Measurements from ENCODE around the gene PEF1.

PEF1 gene

GRCh38 chr1:31586376-31587327, 58.0 kb downstream of the PEF1 start:
- Histone ChIP-seq H3K9me3 (ENCODE audit: control insufficient read depth, low read depth, low read length) (no peaks in the 10 kb centered on the region), H3K9ac (ENCODE audit: low read length) (no peak overlapping the region), H3K36me3 (ENCODE audit: control insufficient read depth, low read depth, low read length) (no peaks in the 10 kb centered on the region), H3K4me1 (ENCODE audit: control insufficient read depth, low read depth, low read length) (peaks cover 15% of the 10 kb centered on the region), H3K4me3 (ENCODE audit: low read length) (no peak overlapping the region), H3K27ac (ENCODE audit: low read length) (no peak overlapping the region), H3K27me3 (ENCODE audit: control insufficient read depth, insufficient read depth, low read length) (peaks cover 19% of the 10 kb centered on the region)

GRCh38 chr1:31585736-31586365, 58.8 kb downstream of the PEF1 start:
- peaks cover 19% of the 10 kb centered on the region for H3K27me3 ChIP-seq (ENCODE audit: control insufficient read depth, insufficient read depth, low read length)
- no peaks in the 10 kb centered on the region for H3K36me3 ChIP-seq (ENCODE audit: control insufficient read depth, low read depth, low read length)
- H3K9ac ChIP-seq (ENCODE audit: low read length): no peak overlapping the region
- H3K4me1 ChIP-seq (ENCODE audit: control insufficient read depth, low read depth, low read length): peaks cover 15% of the 10 kb centered on the region
- no peak overlapping the region for H3K4me3 ChIP-seq (ENCODE audit: low read length)
- no peak overlapping the region for H3K27ac ChIP-seq (ENCODE audit: low read length)
- H3K9me3 ChIP-seq (ENCODE audit: control insufficient read depth, low read depth, low read length): no peaks in the 10 kb centered on the region

DNA sequence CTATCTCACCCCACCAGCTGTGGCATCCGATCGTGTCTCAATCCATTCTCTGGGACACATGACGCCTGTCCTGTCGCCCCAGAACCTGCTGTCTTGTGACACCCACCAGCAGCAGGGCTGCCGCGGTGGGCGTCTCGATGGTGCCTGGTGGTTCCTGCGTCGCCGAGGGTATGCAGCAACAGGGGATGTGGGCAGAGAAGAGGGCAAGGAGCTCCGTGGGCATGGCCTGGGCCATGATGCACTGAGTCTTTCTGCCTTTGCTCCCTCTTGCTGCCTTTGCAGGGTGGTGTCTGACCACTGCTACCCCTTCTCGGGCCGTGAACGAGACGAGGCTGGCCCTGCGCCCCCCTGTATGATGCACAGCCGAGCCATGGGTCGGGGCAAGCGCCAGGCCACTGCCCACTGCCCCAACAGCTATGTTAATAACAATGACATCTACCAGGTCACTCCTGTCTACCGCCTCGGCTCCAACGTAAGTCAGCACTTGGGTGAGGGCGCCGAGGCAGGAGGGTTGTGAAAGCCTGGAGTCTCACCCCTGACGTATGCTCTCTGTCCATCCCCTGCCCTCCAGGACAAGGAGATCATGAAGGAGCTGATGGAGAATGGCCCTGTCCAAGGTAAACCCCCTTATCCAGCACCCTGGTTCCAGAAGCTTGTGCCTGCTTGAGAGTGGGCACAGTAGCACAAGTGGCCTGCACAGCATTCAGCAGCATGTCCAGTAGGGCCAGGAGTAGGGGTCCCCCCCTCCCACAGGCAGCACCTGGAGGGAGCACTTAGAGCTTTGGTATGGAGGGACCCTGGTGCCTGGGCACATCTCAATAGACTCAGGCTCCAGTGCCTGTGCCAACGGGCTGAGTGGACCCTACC, 59.6 kb downstream of the PEF1 start:
- Histone ChIP-seq H3K27me3 (ENCODE audit: control insufficient read depth, insufficient read depth, low read length) (peaks cover 19% of the 10 kb centered on the region), H3K36me3 (ENCODE audit: control insufficient read depth, low read depth, low read length) (no peaks in the 10 kb centered on the region), H3K9ac (ENCODE audit: low read length) (no peak overlapping the region), H3K4me1 (ENCODE audit: control insufficient read depth, low read depth, low read length) (peaks cover 21% of the 10 kb centered on the region), H3K4me3 (ENCODE audit: low read length) (no peak overlapping the region), H3K27ac (ENCODE audit: low read length) (no peak overlapping the region), H3K9me3 (ENCODE audit: control insufficient read depth, low read depth, low read length) (no peaks in the 10 kb centered on the region)

- Histone ChIP-seq H3K4me3 (ENCODE audit: low read length) (no peak overlapping the region), H3K27ac (ENCODE audit: low read length) (no peak overlapping the region), H3K9ac (ENCODE audit: low read length) (no peak overlapping the region), H3K36me3 (ENCODE audit: control insufficient read depth, low read depth, low read length) (no peaks in the 10 kb centered on the region), H3K27me3 (ENCODE audit: control insufficient read depth, insufficient read depth, low read length) (peaks cover 11% of the 10 kb centered on the region), H3K4me1 (ENCODE audit: control insufficient read depth, low read depth, low read length) (peaks cover 30% of the 10 kb centered on the region), H3K9me3 (ENCODE audit: control insufficient read depth, low read depth, low read length) (no peaks in the 10 kb centered on the region)
These were observed 60.4 kb downstream of the PEF1 start for GRCh38 chr1:31583995-31584868.

DNA sequence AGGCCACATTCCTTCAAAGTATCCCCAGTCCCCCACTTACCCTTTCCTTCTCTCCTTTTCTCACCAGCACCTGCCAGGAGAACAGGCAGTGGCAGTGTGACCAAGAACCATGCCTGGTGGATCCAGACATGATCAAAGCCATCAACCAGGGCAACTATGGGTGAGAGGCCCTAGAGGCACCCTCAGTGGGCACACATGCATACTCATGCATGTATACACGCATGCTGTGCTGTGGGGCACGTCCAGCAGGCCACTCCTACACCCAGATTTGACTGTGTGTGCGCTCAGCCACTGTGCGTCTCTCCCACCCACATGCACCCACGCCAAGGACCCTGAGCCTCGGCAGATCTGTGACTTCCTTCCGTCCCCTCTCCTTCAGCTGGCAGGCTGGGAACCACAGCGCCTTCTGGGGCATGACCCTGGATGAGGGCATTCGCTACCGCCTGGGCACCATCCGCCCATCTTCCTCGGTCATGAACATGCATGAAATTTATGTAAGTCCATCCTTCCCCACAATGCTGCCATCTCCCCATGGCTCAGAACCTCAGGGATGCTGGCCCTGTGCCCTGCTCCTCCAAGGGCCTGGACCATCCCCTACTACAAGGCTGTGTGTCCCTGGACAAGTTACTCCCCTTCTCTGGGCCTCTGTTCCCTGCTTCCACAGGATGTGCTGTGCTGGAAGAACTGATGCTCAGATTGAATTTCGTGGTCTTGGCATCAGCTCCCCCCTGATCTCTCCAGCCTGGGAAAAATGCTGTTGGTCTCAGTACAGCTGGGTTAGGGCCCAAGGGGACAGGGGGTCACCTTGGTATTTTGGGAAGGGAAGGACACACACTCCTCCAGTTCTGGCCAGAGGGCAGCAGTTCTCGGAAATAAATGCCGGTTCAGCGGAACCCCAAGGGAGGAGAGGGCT, 61.3 kb downstream of the PEF1 start:
- Histone ChIP-seq H3K9ac (ENCODE audit: low read length) (no peak overlapping the region), H3K36me3 (ENCODE audit: control insufficient read depth, low read depth, low read length) (no peaks in the 10 kb centered on the region), H3K4me1 (ENCODE audit: control insufficient read depth, low read depth, low read length) (peaks cover 31% of the 10 kb centered on the region), H3K27ac (ENCODE audit: low read length) (no peak overlapping the region), H3K9me3 (ENCODE audit: control insufficient read depth, low read depth, low read length) (no peaks in the 10 kb centered on the region), H3K27me3 (ENCODE audit: control insufficient read depth, insufficient read depth, low read length) (peaks cover 5% of the 10 kb centered on the region), H3K4me3 (ENCODE audit: low read length) (no peak overlapping the region)

DNA sequence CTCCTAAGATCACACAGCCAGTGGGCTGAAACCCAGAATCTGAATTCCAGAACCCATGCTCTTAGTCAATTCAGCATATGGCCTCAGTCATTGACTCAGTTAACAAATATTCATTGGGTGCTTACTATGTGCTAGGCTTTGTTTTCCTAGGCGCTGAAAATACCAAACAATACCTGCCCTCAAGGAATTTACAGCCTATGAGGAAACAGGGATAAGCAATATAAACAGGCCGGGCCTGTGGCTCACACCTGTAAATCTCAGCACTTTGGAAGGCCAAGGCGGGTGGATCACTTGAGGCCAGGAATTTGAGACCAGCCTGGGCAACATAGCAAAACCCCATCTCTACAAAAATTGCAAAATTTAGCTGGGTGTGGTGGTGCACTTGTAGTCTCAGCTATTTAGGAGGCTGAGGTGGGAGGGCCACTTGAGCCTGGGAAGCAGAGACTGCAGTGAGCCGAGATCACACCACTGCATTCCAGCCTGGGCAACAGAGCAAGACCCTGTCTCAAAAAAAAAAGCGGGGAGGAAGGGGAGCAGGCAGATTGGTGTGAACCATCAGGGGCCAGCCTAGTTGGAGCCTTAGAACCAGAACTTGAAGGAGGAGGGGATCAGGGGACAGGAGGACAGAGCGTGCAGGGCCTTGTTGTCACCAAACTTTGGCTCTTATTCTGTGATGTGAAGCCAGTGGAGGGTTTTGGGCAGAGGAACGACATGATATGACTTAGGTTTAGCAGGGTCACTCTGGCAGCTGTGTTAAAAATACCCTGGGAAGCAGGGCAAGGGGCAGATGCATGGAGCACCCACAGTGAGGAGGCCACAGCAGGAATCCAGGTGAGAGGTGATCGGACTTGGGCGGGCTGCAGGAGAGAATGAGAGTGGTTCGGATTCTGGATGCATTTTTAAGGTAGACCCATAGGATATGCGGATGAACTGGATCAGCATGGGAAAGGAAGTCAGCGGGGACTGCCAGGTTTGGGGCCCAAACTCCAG, 62.6 kb downstream of the PEF1 start:
- Histone ChIP-seq H3K36me3 (ENCODE audit: control insufficient read depth, low read depth, low read length) (no peaks in the 10 kb centered on the region), H3K27me3 (ENCODE audit: control insufficient read depth, insufficient read depth, low read length) (peaks cover 4% of the 10 kb centered on the region), H3K9ac (ENCODE audit: low read length) (no peak overlapping the region), H3K9me3 (ENCODE audit: control insufficient read depth, low read depth, low read length) (no peaks in the 10 kb centered on the region), H3K4me1 (ENCODE audit: control insufficient read depth, low read depth, low read length) (peaks cover 25% of the 10 kb centered on the region), H3K27ac (ENCODE audit: low read length) (no peak overlapping the region), H3K4me3 (ENCODE audit: low read length) (no peak overlapping the region)

- no peaks in the 10 kb centered on the region for H3K36me3 ChIP-seq (ENCODE audit: control insufficient read depth, low read depth, low read length)
- no peak overlapping the region for H3K4me3 ChIP-seq (ENCODE audit: low read length)
- peaks cover 4% of the 10 kb centered on the region for H3K27me3 ChIP-seq (ENCODE audit: control insufficient read depth, insufficient read depth, low read length)
- H3K27ac ChIP-seq (ENCODE audit: low read length): no peak overlapping the region
- no peak overlapping the region for H3K9ac ChIP-seq (ENCODE audit: low read length)
- peaks cover 32% of the 10 kb centered on the region for H3K4me1 ChIP-seq (ENCODE audit: control insufficient read depth, low read depth, low read length)
- H3K9me3 ChIP-seq (ENCODE audit: control insufficient read depth, low read depth, low read length): no peaks in the 10 kb centered on the region
These were observed 63.6 kb downstream of the PEF1 start for GRCh38 chr1:31580891-31581603.

DNA sequence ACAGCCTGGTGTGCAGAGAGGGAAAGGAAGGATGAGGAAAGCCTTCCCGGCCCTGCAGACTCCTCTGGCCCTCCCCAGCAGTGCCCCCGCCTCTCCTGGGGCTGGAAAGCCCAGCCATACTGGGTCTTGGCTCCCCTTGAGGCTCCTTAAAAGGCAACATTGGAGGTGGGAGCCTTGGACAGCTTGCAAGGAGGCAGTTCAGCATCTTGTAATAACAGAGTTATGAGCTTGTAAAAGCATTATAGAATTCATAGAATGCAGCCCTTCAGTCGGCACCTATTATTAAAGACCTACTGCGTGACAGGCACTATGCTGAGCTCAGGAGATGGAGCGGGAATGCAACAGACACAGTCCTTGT, 64.2 kb downstream of the PEF1 start:
- H3K36me3 ChIP-seq (ENCODE audit: control insufficient read depth, low read depth, low read length): no peaks in the 10 kb centered on the region
- no peak overlapping the region for H3K9ac ChIP-seq (ENCODE audit: low read length)
- H3K9me3 ChIP-seq (ENCODE audit: control insufficient read depth, low read depth, low read length): no peaks in the 10 kb centered on the region
- H3K27me3 ChIP-seq (ENCODE audit: control insufficient read depth, insufficient read depth, low read length): peaks cover 4% of the 10 kb centered on the region
- peaks cover 37% of the 10 kb centered on the region for H3K4me1 ChIP-seq (ENCODE audit: control insufficient read depth, low read depth, low read length)
- no peak overlapping the region for H3K4me3 ChIP-seq (ENCODE audit: low read length)
- H3K27ac ChIP-seq (ENCODE audit: low read length): no peak overlapping the region
